Bronchial epithelial cell (primary cell): ENCODE measurements around the gene ELMO3. TPM values are rescaled to one million over a fixed set of nuclear protein-coding genes. Genes with fewer than 3 reads are reported as not detected.

ENCODE experiments used
- DNase-seq: peaks from one replicate; pipeline ENCODE4 v3.0.0-alpha.2; 2010; ENCODE audit warnings: low read depth
- FAIRE-seq: peaks from 2 replicates; lab custom pipeline; 2011; peaks lifted over from hg19 to GRCh38; lab: Jason Lieb, UNC
- H3K27me3 ChIP-seq: 2 replicates; pipeline ENCODE4 v1.5.1; 2011; ENCODE audit warnings: low read length; ENCODE audit not compliant: control insufficient read depth, insufficient read depth
- H3K36me3 ChIP-seq: 2 replicates; pipeline ENCODE4 v1.5.1; 2011; ENCODE audit warnings: low read length; ENCODE audit not compliant: control insufficient read depth, insufficient read depth
- H3K4me3 ChIP-seq: 2 replicates; pipeline ENCODE4 v1.5.1; 2011; ENCODE audit warnings: mild to moderate bottlenecking, low read depth, low read length, control low read depth
- total RNA-seq: library from RNA; depleted of rRNA; stranded (reverse); fragments of >200 nt; gene quantifications from 2 replicates; pipeline ENCODE4 v1.2.1, GENCODE V29; 2014
- TF ChIP-seq, protein P1 (sequence below): IDR thresholded peaks from 2 replicates; pipeline ENCODE4 v1.5.1; 2011; ENCODE audit warnings: mild to moderate bottlenecking, moderate library complexity, low read length, control low read depth, inconsistent platforms; ENCODE audit not compliant: insufficient read depth, severe bottlenecking

Gene ELMO3
- total RNA-seq, 1 donor from 2014 or later: 44.0 TPM

DNA sequence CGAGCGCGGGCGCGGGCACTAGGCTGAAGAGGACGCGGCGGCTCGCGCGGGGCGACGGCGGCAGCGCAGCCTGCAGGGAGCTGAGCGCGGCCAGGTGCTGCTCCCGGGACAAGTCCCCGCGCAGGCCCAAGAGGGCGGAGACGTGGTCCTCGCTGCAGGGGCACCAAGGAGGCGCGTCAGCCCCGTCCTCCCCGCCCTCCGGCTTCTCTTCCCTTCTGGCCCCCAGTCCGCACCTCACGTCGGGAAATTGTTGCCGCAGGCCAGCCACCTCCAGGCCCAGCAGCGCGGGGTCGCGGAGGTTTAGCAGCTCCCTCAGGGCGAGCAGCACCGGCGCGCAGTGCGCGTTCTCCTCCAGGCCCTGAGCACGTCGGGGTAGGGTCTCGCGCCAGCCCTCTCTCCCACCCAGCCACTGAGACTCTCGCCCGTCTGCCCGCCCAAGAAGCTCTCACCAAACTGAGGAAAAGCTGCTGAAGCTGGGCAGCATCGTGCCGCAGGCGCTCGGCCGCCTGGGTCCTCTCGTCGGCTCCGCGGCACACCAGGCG, 14.4 kb upstream of the ELMO3 start:
- FAIRE-seq: no peak

DNA sequence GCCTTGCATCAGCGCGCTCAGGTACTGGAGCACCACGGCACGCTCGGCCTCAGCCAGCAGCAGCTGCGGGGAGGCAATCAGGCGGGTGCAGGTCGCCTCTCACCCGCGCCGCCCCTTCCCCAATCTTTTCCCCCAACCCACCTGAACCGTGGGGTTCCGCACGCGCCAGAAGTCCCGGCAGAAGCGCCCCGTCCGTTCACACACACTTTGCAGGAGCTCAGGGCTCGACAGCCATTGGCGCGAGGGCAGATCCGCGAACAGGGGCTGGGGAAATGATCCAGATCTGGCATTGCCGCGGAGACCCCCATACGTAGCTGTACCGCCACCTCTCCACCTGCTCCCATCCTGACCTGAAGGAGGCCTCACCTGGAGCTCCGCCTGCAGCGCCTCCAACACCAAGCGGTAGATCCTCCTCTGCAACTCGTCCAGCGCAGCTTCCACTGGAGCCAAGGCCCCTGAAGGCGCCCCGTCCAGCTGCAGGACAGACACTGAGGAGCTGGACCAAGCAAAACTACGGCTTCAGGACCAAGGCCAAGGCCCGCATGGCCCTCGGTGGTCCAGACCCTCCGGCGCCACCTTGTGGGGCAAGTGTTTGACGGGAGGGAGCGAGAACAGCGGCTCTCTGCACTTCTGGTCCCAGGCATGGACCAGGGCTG, 13.8 kb upstream of the ELMO3 start:
- no peak for FAIRE-seq
- DNase-seq: peak; percentile 68
- Histone ChIP-seq H3K4me3 (no peak overlapping the region), H3K27me3 (no peaks in the 10 kb centered on the region), H3K36me3 (no peaks in the 10 kb centered on the region)
- TF ChIP-seq, protein P1, sequence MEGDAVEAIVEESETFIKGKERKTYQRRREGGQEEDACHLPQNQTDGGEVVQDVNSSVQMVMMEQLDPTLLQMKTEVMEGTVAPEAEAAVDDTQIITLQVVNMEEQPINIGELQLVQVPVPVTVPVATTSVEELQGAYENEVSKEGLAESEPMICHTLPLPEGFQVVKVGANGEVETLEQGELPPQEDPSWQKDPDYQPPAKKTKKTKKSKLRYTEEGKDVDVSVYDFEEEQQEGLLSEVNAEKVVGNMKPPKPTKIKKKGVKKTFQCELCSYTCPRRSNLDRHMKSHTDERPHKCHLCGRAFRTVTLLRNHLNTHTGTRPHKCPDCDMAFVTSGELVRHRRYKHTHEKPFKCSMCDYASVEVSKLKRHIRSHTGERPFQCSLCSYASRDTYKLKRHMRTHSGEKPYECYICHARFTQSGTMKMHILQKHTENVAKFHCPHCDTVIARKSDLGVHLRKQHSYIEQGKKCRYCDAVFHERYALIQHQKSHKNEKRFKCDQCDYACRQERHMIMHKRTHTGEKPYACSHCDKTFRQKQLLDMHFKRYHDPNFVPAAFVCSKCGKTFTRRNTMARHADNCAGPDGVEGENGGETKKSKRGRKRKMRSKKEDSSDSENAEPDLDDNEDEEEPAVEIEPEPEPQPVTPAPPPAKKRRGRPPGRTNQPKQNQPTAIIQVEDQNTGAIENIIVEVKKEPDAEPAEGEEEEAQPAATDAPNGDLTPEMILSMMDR: peak; percentile 92

More for the DNA sequence above, 14.4 kb upstream of the ELMO3 start:
- TF ChIP-seq, protein P1: no peak
- no peaks in the 10 kb centered on the region for H3K36me3 ChIP-seq
- peak overlapping the region; percentile 78 for H3K4me3 ChIP-seq
- no peak for DNase-seq
- no peaks in the 10 kb centered on the region for H3K27me3 ChIP-seq

DNA sequence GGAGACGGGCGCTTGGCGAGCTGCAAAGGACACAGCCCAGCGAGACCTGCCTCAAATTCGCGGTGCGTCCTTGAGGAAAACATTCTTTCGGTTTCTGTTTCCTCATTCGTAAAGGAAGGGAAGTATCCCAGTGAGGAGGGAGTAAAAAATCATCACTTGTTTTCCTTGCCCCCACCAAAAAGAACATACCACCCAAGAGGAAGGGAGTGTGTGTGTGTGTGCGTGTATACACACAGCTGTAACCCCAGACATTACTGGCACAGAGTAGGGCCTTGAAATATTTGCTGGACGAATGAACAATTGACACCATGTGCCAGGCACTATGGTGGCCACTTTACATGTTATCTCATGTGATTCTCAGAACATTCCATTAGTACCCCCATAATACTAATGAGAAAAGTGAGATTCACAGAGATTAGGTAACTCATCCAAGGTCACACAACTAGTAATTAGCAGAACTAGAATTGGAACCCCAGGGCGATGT, 13.2 kb upstream of the ELMO3 start:
- TF ChIP-seq, protein P1: no peak
- no peaks in the 10 kb centered on the region for H3K36me3 ChIP-seq
- FAIRE-seq: peak; percentile 86
- no peaks in the 10 kb centered on the region for H3K27me3 ChIP-seq
- DNase-seq: no peak
- H3K4me3 ChIP-seq: no peak overlapping the region

DNA sequence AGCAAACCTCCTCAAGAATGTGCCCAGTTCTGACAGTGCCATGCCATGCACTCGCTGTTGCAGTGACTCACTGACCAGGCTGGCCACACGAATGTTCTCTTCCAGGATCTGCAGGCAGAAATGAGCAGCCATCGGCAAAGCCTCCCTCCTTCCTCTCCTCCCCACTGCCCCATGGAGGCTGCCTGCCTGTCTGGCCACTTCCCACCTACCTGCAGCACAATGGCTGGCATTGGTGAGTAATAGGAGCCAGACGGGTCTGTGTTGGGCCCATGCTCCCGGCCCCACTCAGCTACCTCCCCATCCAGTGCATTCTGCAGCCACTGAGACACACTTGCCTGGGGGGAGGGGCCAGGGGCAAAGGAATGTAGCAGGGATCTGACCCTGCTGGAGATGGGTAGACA, 12.4 kb upstream of the ELMO3 start:
- Histone ChIP-seq H3K27me3 (no peaks in the 10 kb centered on the region), H3K4me3 (no peak overlapping the region), H3K36me3 (no peaks in the 10 kb centered on the region)
- FAIRE-seq (no peak), DNase-seq (peak; percentile 35)
- TF ChIP-seq, protein P1: no peak

DNA sequence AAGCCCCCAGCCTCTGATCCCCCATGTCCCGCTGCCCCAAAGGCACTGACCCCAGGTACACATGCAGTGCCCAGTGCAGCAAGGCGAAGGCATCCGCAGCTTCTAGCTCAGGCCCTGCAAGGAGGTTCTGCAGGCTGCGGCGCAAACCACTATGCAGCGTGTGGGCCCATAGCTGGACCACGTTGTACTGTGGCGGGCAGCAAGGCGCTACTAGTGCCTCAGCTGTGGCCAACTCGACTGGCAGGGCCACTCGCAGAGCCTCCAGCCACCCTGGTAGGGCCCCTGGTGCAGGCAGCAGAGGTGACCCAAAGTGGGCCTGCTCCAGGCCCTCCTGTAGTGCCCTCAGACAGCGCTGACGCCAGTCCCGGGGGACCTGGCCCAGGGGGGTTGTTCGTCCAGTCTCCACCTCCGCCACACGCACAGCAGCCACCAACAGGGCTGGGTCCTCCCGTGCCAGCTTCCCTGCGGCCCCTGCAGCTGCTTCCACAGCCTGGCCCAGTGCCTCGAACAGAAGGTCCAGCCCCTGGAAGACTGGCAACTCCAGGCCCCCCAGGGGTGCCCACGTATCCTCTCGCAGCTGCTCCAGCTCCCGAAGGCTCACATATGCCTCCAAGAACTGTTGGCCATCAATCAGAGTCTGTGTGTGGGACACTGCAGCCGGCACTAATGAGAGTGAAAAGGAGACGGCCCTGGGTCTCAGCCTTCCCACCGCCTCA, 11.6 kb upstream of the ELMO3 start:
- FAIRE-seq: no peak
- TF ChIP-seq, protein P1: no peak
- H3K4me3 ChIP-seq: no peak overlapping the region
- no peaks in the 10 kb centered on the region for H3K36me3 ChIP-seq
- no peaks in the 10 kb centered on the region for H3K27me3 ChIP-seq
- DNase-seq: no peak
